ENCODE measurements around the gene KRT73. TPM values are rescaled to one million over a fixed set of nuclear protein-coding genes. Genes with fewer than 3 reads are reported as not detected.

The KRT73 gene
- total RNA-seq, 1 experiment from 2014 or later = not detected

GRCh38 chr12:52641468-52641867 lies 23.1 kb upstream of the KRT73 start:
- no CpG with 5 or more reads among the region's 4 CpGs for WGBS (ENCODE audit: extremely low coverage, insufficient read length, low lambda C conversion rate)
- no peaks in the 10 kb centered on the region for H3K9me3 ChIP-seq (ENCODE audit: control insufficient read depth, low read depth, low read length)

More at GRCh38 chr12:52641468-52641867, 23.1 kb upstream of the KRT73 start:
- Mint-ChIP-seq H3K27ac (no peak overlapping the region), H3K4me1 (peaks cover 0 to 2% of the 10 kb centered on the region in 2 experiments; a peak in 1 of 4 replicates), H3K36me3 (ENCODE audit: insufficient read depth in 1 of 3, low read depth in 3 of 3) (no peaks in the 10 kb centered on the region), H3K4me3 (no peak overlapping the region), H3K9me3 (no peaks in the 10 kb centered on the region), H3K27me3 (ENCODE audit: low read depth) (peaks cover 26% of the 10 kb centered on the region)
- Histone ChIP-seq H3K4ac (ENCODE audit: low read depth, low read length) (no peak overlapping the region), H3K14ac (ENCODE audit: insufficient read depth, low read length) (no peak overlapping the region), H2BK15ac (ENCODE audit: low read depth, low read length) (no peak overlapping the region), H4K5ac (ENCODE audit: insufficient read length, low read depth, low read length) (peak overlapping the region; percentile 36), H4K91ac (ENCODE audit: insufficient read length, low read depth, low read length) (no peak overlapping the region), H3K23ac (ENCODE audit: insufficient read length, low read depth, low read length) (no peak overlapping the region), H4K20me1 (ENCODE audit: control insufficient read depth, insufficient read depth, insufficient read length) (no peaks in the 10 kb centered on the region), H4K8ac (replicated peaks; ENCODE audit: insufficient read length, low read depth, low read length) (no peak overlapping the region), H3K23me2 (ENCODE audit: insufficient read length, low read depth, low read length, poor library complexity, severe bottlenecking) (no peaks in the 10 kb centered on the region), H3K79me2 (ENCODE audit: insufficient read depth, low read length) (no peaks in the 10 kb centered on the region), H2AK5ac (ENCODE audit: insufficient read length, low read length) (no peak overlapping the region), H3K4me2 (ENCODE audit: insufficient read depth, insufficient read length, low read length) (no peak overlapping the region), H2BK120ac (ENCODE audit: low read depth, low read length, poor library complexity, severe bottlenecking) (no peak overlapping the region), H3K18ac (ENCODE audit: insufficient read length, low read depth, low read length) (no peak overlapping the region), H3K27ac (ENCODE audit: insufficient read length, low read depth, low read length) (no peak overlapping the region), H3K9ac (ENCODE audit: extremely low read depth, insufficient read length, low read length) (no peak overlapping the region), H3K56ac (ENCODE audit: insufficient read length, low read depth, low read length) (no peak overlapping the region), H3K27me3 (ENCODE audit: insufficient read depth, low read length) (no peaks in the 10 kb centered on the region), H2BK5ac (ENCODE audit: insufficient read length, low read length) (no peak overlapping the region), H3K4me1 (ENCODE audit: insufficient read depth, low read length) (no peaks in the 10 kb centered on the region), H2BK20ac (ENCODE audit: low read depth, low read length, poor library complexity, severe bottlenecking) (no peak overlapping the region), H3T11ph (ENCODE audit: low read length) (no peak overlapping the region), H2AFZ (ENCODE audit: low read length) (no peak overlapping the region), H3K79me1 (ENCODE audit: insufficient read depth, low read depth, low read length, poor library complexity, severe bottlenecking) (no peaks in the 10 kb centered on the region), H2BK12ac (ENCODE audit: insufficient read length, low read depth, low read length) (no peak overlapping the region)
- no peak for TF ChIP-seq CTCF (conservative IDR thresholded peaks at IDR 0.05)
- peak; percentile 9 for DNase-seq
